Coronary artery (tissue), 2 donors: Measurements from ENCODE around the gene DSCAM.

Experiments used
- DNase-seq: peaks from one replicate; pipeline ENCODE4 v3.0.0-alpha.2; 2017; ENCODE audit warnings: low spot score
- H3K27ac ChIP-seq, 2 donors: fragments of 200-600 bp; sonication (generic); one replicate each; pipeline ENCODE4 v1.5.1; 2016 to 2019
- H3K4me3 ChIP-seq: fragments of 200-600 bp; sonication (generic); 2 replicates; pipeline ENCODE4 v1.5.1; 2016; ENCODE audit warnings: mild to moderate bottlenecking, moderate library complexity
- CTCF ChIP-seq: fragments of 200-600 bp; sonication (generic); IDR thresholded peaks from one replicate; pipeline ENCODE4 v1.5.1; 2019; ENCODE audit warnings: antibody characterized with exemption

Gene DSCAM

GRCh38 chr21:40696246-40696645 lies 150.7 kb downstream of the DSCAM start:
- no peak for DNase-seq
- Histone ChIP-seq H3K4me3 (no peak overlapping the region), H3K27ac (no peak overlapping the region)
- no peak for TF ChIP-seq CTCF

GRCh38 chr21:40689840-40690360 lies 157.1 kb downstream of the DSCAM start:
- no peak overlapping the region for H3K4me3 ChIP-seq
- no peak for TF ChIP-seq CTCF
- DNase-seq = no peak

GRCh38 chr21:40689217-40689616 lies 157.7 kb downstream of the DSCAM start:
- H3K4me3 ChIP-seq = no peak overlapping the region
- H3K27ac ChIP-seq = no peak overlapping the region
- DNase-seq = no peak
- no peak for TF ChIP-seq CTCF

More at GRCh38 chr21:40689840-40690360, 157.1 kb downstream of the DSCAM start:
- no peak overlapping the region for H3K27ac ChIP-seq

- H3K27ac ChIP-seq = no peak overlapping the region
- H3K4me3 ChIP-seq = no peak overlapping the region
- TF ChIP-seq CTCF = no peak
- DNase-seq = no peak
These were observed 158.7 kb downstream of the DSCAM start for GRCh38 chr21:40688106-40688864.

- Histone ChIP-seq H3K27ac (no peak overlapping the region), H3K4me3 (no peak overlapping the region)
- no peak for TF ChIP-seq CTCF
- DNase-seq = no peak
These were observed 159.3 kb downstream of the DSCAM start for GRCh38 chr21:40687625-40688024.

GRCh38 chr21:40686526-40686925 lies 160.4 kb downstream of the DSCAM start:
- Histone ChIP-seq H3K27ac (no peak overlapping the region), H3K4me3 (no peak overlapping the region)
- no peak for DNase-seq
- TF ChIP-seq CTCF = no peak

GRCh38 chr21:40685141-40685540 lies 161.8 kb downstream of the DSCAM start:
- H3K4me3 ChIP-seq = no peak overlapping the region
- H3K27ac ChIP-seq = no peak overlapping the region
- no peak for DNase-seq
- no peak for TF ChIP-seq CTCF
